HG03039 (cell line): ENCODE data around the gene PYGL.
"Not testable (repeated sequence)": the region's sequence is repeated elsewhere in the genome, so short reads cannot be mapped to it uniquely, and the experiment has no call there.

ENCODE experiments used
- ATAC-seq: cut with Tn5 transposase; IDR thresholded peaks from one replicate; pipeline ENCODE4 v1.9.1; 2021; ENCODE audit warnings: mild to moderate bottlenecking, moderate library complexity; ENCODE audit not compliant: unreplicated experiment

The PYGL gene

DNA sequence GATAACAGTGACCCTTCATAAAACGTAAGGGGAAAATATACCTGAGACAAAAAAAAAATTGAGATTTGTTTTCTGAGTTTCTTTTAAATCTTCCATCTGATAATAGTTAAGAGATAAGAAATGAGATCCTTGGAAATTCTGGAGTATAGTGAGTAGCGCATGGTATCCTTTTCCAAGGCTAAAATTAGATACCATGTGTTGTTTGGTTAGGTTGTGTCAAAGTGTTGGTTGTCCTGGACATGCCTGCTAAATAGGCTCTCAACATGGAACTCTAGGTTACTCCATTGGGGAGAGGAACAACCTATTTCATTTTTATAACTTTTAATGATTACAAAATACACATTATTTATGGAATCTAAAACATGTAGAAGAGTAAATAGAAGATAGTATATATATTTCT lies 14.8 kb downstream of the PYGL start:
- ATAC-seq = no peak

- no peak for ATAC-seq
Measured at GRCh38 chr14:50928002-50928635, 16.2 kb downstream of the PYGL start.

DNA sequence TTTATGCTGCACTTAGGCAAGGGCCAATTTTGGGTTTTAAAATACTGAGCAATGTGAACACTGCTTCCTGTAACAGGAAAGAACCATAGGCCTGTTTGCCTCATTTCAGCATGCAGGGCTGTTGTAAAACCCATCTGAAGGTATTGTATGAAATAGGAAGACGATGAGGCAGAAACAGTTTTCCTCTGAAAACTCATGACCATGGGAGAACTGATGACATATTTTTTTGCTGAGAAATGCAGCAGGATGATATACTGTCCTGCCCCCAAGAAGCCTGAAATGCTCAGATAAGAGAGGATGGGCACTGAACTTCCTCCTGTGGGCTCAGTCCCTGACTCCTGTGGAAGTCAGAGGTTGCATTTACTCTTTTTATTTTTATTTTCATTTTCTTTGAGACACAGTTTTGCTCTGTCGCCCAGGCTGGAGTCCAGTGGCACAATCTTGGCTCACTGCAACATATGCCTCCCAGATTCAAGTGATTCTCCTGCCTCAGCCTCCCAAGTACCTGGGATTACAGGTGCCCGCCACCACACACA lies 17.4 kb downstream of the PYGL start:
- ATAC-seq = no peak

GRCh38 chr14:50924843-50925242 lies 19.4 kb downstream of the PYGL start:
- ATAC-seq = no peak

- no peak for ATAC-seq
Measured at GRCh38 chr14:50924236-50924635, 20.0 kb downstream of the PYGL start.

GRCh38 chr14:50922803-50923202 lies 21.5 kb downstream of the PYGL start:
- ATAC-seq = no peak

GRCh38 chr14:50920482-50921230 lies 23.6 kb downstream of the PYGL start:
- no peak for ATAC-seq

GRCh38 chr14:50919524-50919923 lies 24.8 kb downstream of the PYGL start:
- not testable (repeated sequence) for ATAC-seq

GRCh38 chr14:50917449-50917848 lies 26.8 kb downstream of the PYGL start:
- ATAC-seq = no peak

DNA sequence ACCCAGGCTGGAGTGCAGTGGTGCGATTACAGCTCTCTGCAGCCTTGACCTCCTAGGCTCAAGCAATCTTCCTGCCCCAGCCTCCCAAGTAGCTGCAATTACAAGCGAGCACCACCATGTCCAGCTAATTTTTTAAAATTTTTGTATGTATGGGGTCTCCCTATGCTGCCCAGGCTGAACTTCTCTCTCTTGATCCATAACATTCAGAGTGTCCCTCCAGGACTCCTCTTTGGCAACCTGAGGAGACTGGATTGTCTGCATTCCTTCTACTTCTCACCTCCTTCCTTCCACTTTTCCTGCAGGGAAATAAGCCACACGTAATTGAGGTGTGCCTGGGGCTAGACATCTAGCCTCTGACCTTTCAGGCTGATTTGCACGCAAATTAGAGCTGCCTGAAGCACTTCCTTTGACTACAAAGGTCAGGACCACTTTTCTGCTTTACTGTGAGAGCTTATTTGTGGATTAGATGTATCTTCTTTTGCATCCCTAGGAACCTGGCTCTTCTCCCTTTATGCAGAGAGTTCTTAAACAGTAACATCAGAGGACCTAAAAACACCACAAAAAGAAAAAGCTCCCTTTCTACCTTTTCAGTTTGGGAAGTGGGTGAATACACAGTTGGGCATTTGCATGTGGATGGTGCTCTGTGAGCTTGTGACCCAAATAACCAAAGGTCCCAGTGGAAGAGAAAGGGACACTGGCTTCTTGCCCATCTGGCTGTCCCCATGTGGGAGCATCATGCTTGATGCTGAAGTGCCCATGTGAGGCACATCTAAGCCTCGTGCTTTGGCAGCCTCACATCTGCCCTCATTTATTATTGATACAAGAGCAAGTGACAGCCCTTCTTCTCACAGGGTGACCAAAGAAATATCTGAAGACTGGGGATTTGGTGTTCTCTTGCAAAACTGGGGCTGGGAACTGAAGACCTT lies 33.5 kb downstream of the PYGL start:
- no peak for ATAC-seq

GRCh38 chr14:50906326-50907065 lies 37.8 kb downstream of the PYGL start:
- no peak for ATAC-seq

DNA sequence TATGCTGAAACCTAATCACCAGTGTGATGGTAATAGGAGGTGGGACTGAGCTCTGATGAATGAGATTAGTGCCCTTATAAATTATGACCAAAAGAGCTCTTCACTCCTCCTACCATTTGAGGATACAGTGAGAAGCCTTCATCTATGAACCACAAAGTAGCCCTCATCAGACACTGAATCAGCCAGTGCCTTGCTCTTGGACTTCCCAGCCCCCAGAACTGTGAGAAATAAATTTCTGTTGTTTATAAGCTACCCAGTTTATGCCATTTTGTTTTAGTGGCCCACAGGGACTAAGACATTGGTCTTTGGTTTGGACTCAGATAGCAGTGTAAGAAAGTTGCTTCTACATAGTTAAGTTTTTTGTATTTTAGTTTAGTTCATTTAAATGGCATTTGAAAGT lies 39.6 kb downstream of the PYGL start:
- no peak for ATAC-seq

DNA sequence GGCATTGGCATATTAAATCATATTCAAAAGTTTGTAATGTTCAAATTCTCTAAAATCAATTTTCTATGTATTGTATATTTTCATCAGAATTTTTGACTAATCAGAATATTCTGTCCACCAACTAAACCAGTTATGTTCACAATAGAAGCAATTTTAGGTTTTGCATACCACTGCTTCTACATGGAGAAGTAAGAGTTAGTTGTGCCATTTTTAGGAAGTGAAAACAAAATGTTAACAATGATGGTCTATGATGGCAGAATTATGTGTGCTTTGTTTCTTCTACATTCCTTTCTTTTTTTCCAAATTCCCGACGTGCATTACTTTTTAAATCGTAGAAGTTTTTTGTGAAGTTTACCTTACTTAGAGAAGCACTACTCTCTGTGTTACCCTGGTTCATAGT lies 42.9 kb downstream of the PYGL start:
- no peak for ATAC-seq

DNA sequence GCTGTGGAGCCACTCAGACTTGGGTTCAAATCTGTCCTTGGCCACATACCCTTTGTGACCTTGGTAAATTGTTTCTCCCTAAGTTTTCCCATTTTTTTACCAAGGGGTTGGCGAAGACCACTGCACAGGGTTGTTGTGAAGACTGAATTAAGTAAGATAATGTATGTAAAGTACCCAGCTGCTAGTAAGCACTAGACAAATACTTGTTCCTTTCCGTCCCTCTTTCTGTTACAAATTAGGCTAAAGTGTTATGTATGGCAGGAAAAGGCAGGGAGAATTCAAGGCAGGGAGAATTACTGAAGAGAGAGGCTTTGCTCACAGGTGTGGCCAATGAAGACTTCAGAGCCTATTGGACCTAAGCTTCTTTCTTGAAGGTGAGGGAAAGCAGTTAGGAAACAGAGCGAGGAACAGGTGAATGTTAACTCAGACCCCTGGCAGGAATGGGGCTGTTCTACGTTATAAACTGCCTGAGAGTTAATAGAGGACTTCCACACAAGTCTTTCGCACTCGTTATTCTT lies 46.6 kb downstream of the PYGL start:
- no peak for ATAC-seq

DNA sequence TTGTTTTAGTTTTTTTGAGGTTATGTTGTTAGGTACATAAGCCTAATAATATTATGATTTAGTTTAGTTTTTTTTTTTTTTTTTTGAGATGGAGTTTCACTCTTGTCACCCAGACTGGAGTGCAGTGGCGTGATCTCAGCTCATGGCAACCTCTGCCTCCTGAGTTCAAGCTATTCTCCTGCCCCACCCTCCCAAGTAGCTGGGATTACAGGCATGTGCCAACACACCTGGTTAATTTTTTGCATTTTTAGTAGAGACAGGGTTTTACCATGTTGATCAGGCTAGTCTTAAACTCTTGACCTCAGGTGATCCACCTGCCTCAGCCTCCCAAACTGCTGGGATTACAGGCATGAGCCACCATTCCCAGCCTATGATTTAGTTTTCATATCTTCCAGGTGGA lies 47.3 kb downstream of the PYGL start:
- ATAC-seq = not testable (repeated sequence)

GRCh38 chr14:50896421-50896820 lies 47.9 kb downstream of the PYGL start:
- ATAC-seq = not testable (repeated sequence)

- no peak for ATAC-seq
Measured at GRCh38 chr14:50892255-50892654, 52.0 kb downstream of the PYGL start.

- ATAC-seq = no peak
Measured at GRCh38 chr14:50887476-50887875, 56.8 kb downstream of the PYGL start.

GRCh38 chr14:50883827-50884197 lies 60.5 kb downstream of the PYGL start:
- no peak for ATAC-seq
